HuH-7.5 (cell line): ENCODE measurements around the gene PLCB1.

Experiments used
- DNase-seq: peaks from one replicate; pipeline ENCODE4 v3.0.0; 2011; ENCODE audit warnings: low spot score

The PLCB1 gene

DNA sequence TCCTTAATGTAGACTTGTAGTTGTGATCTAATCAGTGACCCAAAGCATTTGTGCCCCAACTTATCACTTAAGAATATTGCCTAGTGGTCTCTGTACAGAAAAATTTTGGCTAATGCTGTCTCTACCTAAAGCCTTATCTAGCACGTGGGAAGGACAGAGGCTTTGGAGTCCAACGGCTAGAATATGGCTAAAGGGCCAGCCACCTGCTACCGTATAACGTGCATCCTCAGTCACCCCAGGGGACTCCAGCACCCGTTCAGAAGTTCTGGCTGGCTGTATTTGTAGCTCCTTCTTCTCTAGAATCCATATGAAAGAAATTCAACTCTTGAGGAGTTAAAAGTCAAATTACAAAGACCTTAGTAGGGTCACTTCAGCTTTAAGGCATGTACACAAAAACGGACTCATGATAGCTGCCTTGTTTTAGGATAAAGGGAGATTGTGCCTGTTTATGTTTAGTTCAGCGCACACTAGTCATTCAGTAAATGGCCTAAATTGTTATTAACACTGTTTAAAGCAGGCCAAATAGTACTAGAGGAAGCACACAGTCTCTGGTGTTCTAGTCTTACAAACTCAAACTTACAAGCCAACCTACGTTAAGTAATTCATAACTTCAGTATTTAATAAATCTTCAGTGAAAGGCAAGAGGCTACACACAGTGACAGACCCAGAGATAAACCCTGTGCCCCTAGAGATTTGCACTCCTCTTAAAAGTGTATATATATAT, 529.3 kb downstream of the PLCB1 start:
- DNase-seq: no peak

DNA sequence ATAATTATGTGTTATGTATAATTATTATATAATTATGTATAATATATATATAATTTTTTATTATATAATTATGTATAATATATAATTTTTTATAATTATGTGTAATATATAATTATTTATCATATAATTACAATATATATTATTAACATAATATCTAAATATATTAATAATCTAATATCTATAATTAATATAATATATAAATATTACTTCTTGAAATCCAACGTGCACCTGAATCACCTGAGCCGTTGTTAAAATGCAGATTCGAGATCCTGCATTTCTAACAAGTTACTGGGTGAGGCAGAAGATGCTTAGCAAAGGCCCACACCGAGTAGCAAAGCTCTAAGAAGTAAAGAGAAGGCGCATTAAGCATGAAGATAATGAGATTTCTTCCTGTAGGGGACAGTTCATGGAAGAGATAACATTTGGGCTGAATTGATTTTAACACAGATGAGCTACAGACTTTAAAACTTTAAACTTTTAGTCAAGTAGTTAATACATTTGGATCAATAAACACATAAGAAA, 530.4 kb downstream of the PLCB1 start:
- no peak for DNase-seq

DNA sequence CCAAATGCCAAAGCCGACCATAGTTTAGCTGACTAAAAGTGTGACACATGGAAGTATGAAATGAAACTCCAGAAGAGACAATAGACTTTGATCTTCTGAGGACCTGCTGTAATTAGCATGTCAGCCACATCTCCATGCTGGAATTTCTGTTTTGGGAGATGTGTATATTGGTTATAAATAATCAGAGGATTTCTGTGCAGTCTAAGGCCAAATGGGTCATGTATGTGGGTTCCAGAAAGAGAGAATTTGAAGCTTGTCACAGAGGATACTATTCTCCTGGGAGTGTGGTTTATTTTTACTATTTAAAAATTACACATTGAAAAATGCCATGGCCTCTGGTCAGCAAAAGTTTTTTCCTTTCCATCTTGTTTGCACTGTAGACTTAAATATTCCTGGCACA, 531.4 kb downstream of the PLCB1 start:
- DNase-seq: no peak

DNA sequence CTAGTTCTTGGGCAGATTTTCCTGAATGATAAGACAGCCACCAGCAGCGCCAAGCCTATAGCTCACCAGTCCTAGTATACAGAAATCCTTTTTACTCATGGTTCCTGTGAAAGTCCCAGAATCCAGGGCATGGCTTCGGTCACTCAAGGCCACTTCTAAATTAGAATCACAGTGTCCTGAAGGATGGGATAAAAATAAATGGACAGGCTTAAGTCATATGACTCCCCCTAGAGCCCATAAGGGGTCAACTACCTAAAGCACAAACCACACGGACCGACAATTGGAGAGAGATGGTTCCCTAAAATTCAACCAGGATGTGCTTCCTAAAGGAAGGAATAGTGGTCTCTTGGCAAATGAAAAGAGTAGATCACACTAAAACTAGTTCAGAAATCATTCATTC, 532.7 kb downstream of the PLCB1 start:
- DNase-seq: no peak

DNA sequence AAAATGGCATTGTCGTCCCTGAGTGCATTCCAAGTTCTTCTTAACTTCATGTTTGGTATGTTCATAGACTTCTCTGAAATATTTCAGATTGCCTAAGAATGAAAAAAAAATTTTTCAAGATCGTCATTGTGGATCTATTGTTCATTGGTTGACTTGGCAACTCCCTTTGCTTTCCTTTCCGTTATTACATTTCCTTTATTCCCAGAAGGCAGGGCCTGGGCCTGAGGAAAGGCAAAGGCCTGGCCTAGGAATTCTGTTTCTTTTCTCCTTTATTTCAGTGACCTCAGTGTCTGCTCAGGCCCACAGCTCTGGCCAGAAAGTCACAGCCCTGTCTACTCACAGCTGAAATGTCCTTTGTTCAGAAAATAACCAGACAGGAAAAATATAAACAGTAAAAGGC, 535.2 kb downstream of the PLCB1 start:
- DNase-seq: no peak

DNA sequence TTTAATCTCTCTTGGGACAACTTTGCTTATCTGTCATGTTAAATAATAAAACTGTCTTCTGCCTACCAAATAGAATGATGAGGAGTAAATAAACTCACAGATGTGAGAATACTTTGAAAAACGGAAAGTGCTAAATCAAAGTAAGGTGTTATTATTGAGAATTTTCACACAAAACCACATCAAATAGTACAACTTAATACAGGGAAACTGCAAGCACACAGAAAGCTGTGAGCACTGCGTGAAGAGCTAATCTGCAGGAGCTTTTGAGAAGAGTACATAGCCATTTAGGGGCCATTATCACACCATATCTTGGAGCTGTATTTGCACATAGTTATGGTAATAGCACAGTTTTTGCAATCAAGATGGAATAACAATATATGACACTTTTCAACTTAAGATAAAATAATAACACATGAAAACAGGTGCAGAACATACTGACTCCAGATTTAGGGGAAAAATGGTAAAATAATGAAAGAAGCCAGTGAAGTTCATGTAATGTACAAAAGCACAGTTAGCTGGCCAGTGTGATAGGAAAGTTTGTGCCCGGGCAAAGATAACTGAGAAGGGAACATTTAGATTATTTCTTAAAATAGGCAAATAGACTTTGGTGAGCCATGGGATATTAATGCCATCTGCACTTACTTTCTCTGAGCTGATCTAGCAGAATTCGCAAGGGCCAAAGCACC, 538.3 kb downstream of the PLCB1 start:
- DNase-seq: no peak

DNA sequence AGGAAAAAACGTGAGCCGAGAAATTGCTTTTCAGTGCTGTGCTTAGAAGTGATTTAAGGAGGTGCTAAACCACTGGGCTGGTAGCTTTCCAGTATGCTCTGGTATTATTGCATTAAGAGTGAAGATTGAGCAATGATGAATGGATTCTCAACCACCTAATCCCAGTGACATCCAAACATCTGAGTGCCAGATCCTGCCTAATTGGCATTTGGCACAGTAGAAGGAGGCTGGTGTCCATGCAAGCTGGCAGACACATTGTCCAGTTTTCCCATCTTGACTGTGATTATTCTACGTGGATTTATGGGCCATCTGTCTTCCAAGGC, 538.8 kb downstream of the PLCB1 start:
- no peak for DNase-seq

DNA sequence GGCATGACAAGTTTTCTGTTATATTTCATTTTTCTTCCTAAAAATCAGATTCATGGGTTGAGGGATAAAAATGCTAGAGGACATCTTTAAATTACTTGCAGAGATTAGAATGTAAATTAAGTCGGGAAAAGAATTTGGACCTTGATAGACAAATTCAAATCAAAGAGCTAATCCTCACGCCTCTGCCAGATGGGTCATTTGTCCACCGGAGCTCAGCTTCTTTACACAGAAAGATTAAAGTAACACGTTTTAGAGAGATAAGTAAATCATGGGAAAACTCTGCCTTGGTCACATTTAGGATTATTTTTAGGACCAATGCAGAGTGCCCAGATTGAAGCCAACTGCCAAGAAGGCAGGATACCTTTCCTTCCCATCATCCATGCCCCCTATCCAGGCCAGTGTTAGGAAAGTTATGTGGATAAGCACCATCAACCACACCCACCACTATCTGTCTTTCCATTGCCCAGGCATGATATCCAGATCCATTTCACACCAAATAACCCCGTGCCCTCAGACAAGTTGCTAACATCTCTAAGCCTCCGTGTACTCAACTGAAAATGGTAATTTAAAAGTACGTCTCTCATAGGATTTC, 539.4 kb downstream of the PLCB1 start:
- no peak for DNase-seq

DNA sequence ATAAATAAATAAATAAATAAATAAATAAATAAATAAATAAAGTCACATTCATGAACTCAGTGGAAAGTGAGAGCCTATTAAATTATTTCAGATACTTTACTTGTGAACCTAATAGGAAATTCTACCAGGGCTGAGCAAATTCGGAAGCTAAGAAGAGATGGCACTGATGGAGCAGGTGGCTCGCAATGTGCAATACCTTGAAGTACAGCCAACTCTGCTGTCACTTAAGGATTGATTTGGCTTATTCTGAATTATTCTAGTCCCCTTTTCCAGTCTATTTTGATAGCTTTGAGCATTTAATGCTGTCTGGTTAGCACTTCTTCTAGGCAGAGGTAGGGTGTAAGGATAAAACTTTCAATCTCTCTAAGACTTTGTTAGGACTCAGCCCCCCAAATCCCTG, 541.0 kb downstream of the PLCB1 start:
- no peak for DNase-seq

DNA sequence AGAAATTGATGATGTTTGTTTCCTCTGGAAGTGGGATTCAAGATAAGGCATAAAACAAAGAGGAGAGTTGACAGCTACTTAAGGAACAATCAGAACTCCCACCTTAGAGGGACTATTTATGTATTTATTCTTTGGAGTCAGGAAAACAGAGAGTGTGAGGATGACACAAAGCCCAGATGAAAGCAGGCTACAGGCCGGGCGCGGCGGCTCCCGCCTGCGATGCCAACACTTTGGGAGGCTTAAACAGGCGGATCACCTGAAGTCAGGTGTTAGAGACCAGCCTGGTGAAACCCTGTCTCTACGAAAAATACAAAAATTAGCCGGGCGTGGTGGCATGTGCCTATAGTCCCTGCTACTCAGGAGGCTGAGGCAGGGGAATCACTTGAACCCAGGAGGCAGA, 543.8 kb downstream of the PLCB1 start:
- DNase-seq: no peak

DNA sequence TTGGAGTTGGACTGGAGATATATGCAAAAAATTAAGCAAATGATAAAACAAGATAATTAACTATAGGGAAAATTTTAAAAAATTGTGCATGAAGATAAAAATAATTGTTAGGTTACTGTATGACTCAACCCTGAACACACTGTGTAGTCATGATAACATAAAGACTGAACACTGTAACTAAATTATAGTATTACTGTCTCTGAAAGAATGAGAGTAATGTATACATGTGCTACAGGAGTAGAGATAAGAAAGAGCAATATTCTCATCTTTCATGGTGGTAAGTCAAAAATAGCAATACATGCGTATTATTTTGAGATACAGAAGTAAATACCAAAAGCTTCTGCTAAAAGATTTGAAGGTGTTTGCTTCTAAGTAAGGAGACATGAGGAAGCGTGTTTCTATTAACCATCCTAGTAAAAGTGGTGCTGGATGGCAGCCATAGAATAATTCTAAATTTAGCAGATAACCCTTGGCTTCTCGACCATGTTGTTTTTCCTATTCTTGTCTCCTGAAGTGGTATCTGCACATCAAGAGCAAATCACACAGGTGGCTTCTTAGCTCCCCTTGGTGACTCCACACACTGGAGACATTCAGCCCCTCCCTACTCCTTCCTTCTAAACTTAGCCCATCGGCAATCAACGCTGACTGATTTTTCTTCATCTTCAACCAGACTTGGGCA, 546.2 kb downstream of the PLCB1 start:
- DNase-seq: no peak

DNA sequence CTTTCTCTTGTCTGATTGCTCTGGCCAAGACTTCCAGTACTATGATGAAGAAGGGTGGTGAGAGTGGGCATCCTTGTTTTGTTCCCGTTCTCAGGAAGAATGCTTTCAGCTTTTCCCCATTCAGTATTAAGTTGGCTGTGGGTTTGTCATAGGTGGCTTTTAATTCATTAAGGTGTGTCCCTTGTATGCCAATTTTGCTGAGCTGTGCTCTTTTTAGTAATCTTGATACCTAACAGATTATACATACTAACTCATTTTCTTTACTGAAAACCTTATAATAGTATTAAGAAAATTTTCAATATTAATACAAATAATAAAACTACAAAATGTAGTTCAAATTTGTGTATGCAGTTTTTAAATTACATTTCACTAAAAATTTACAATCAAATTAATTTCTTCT, 557.3 kb downstream of the PLCB1 start:
- no peak for DNase-seq

DNA sequence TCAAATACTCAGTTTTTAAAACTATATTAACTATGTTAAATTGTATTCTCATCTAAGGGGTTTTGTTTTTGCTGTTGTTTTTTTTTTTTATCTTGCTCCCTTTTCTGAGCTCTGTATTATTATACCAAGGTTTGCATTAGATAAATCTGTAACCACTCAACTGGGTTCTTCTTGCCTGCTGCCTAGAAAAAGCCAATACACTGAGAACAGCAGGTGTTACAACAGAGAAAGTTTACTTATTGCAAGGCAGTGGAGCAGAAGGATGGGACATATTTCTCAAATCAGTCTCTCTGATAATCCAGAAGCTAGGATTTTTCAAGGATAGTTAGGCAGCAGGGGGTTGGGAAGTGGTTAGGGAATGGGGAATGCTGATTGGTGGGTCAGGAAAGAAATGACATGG, 558.0 kb downstream of the PLCB1 start:
- DNase-seq: no peak

DNA sequence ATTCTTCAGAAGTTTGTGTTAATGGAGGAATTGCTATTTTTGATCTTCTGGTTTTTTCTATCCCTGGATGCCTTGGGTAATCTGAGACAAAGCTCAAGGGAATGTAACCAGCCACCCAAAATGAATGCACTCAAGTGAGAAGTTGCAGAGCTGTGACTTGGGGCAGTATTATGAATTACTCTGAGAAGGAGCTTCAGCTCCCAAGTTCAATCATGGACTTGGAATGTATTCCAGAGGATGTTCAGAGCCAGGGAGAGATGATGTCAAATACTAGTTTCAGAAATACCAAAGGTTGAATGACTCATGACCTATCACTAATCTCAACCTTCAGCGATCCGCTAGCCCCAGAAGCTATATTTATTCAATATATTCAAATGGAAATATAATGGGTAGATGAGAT, 561.6 kb downstream of the PLCB1 start:
- no peak for DNase-seq

DNA sequence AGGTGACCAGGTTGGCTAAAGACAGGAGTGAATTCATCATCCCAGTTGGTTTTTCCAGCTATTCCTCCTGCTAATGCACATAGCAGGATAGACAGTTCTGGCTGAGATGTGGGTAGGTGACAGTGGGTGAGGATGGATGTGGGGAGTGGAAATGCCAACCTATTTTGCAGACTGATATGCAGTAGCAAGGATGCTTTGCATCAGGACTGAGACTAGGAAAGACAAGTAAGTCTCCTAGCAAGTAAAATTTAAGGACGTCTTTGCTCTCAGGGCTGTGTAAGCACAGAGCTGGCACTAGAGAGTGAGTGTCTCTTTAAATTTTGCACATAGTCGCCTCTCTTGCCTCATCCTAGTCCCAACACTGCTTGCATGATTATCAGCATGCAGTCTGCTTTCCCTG, 568.7 kb downstream of the PLCB1 start:
- no peak for DNase-seq

DNA sequence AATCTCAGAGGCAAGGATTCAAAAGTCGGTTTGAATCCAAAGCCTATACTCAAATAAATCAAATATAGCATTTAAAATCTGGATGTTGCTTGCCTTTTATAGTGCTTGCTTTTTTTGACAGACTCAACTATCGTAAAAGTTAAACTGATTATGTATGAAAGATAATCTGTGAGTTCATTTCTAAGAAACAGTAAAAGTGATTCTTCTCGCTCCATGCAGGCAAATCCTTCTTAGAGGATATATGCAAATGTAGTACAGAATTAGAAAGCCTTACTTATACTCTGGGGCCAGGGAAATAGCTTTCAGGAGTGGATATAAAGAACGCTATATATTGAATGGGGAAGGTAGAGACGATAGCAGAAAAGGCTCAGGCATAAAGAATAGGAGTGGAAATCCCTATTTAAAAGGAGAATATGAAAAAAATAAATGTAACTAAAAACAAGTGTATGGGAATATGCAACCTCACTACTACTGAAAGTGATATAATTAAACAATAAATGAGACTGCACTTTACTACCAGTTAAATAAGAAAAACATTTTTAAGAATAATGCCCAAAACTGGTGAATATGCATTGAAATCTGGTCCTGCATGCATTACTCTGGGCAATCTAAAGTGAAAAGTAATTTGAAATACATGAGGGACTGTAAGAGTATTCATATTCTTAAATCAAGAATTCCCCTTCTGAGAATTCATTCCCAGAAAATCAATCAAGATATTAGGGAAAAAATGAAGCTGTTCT, 575.1 kb downstream of the PLCB1 start:
- no peak for DNase-seq

DNA sequence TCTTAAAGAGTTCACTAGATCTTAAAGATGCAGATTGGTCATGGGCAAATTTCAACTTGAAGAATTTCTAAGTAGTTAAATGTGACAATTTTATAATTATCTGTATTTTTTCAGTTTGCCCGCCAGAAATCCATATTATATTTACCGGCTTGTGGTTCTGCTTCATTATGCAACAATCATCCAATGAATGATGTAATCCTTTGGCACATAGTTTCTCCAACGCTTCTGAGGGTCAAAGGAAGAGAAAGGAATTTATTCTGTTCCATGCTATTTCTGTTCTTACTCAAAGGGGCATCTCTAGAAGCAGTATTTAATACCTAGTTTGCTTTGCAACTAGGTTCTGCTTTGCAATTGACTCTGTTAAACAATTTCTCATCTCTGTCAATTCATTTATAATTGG, 577.6 kb downstream of the PLCB1 start:
- no peak for DNase-seq

DNA sequence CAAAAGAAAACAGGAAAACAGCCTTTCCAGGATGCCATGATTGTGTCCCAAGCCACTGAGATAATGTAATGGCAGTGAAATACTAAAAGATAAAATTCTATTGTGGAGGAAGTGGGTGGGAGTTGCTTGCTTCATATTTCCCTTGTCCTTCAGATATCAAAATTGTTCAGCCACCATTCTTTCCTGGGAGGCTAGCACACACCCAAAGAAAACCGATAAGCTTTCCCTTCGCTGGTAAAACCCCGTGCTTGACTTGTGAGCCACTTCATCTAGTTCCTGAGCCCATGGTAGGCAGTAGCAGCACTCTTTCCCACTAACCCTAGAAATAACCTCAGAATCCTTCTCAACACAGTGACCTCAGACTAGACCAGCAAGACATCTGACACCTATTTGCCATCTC, 579.4 kb downstream of the PLCB1 start:
- no peak for DNase-seq

DNA sequence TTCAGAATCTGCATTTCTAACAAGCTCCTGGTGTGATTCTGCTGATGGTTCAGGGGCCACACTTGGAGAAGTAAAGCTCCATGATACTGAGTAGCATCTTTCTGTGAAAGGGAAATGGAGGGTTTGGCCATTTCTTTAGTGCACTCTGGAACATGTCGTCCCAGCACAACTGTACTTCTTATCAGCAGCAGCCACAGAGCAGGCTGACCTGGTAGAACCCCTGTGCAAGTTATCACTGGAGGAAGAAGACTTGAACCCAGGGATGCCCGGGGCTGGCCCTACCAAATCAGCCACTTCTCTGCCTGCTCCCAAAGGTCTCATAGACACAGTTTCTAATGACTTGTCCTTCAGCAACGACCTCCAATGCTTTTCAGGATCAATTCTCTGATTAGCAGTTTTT, 582.1 kb downstream of the PLCB1 start:
- no peak for DNase-seq

DNA sequence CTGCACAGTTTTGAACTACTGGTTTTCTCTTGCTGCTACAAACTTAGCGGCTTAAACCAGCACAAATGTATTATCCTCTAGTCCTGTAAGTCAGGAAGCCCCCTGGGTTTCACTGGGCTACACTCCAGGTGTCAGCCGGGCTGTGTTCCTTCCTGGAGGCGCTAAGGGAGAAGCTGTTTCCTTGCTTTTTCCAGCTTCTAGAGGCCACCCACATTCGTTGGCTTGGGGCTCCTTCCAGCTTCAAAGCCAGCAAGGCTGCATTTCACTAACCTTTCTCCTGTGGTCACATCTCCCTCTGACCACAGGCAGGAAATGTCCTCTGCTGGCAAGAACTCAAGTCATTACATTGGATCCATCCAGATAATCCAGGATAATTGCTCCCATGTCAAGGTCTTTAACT, 586.2 kb downstream of the PLCB1 start:
- no peak for DNase-seq

DNA sequence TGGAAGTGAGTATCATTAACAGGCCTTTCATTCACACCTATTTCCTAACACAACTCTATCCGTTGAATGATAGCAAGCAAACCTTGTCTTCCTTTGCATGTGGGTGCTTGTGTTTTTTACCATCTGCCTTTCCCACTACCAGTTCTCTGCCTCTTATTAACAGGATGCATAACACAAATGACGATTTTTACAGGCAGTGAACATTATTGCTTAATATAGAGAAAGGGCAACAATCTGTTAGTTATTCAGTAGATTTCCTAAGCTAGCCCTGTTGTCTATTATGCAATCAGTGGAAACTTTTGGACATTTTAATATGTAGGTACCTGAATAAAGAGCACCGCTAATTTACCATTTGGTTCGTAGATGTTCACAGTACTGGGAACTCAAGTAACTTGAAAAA, 588.0 kb downstream of the PLCB1 start:
- DNase-seq: no peak

DNA sequence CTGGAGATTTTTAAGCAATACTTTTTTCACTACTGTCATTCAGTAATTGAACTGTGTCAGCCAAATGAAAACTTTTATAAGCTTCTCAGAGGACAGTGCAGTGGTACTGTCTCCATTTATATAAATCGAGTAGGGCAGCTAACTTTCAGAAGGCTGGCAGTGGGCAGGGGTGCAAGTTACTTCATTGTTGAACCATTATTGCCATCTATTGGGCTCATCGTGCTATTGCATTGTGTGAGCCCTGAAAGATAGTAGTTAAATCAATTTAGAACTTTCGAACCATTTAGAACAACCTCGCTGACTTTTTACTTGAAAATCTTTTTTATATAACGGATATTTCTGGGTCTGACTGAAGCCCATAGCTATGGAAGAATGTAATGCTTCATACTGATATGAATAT, 589.0 kb downstream of the PLCB1 start:
- DNase-seq: peak; percentile 18
